Measurements from ENCODE around the gene SCP2. TPM values are rescaled to one million over a fixed set of nuclear protein-coding genes. Genes with fewer than 3 reads are reported as not detected.

Gene SCP2
- total RNA-seq, 2 experiments from 2014 or later: 22.7 to 27.0 TPM

DNA sequence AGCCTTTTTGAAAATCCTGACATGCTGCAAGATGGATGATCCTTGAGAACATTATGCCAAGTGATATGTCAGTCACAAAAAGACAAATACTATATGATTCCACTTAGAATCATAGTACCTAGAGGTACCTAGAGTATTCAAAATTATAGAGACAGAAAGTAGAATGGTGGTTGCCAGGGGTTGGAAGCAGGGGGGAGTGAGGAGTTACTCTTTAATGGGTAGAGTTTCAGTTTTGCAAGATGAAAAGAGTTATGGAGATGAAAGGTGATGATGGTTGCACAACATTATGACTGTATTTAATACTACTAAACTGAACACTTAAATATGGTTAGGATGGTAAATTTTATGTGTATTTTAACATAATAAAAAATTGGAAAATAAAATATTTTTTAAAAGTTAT lies 97.0 kb downstream of the SCP2 start:
- Histone ChIP-seq H3K27me3 (ENCODE audit: control insufficient read depth in 1 of 2, insufficient read depth in 2 of 2, low read length in 2 of 2) (no peaks in the 10 kb centered on the region), H3K4me3 (ENCODE audit: low read length) (no peak overlapping the region), H3K9me3 (ENCODE audit: control insufficient read depth in 1 of 2, insufficient read depth in 1 of 2, low read length in 2 of 2) (no peaks in the 10 kb centered on the region), H3K36me3 (ENCODE audit: insufficient read depth, low read length) (peaks cover 16% of the 10 kb centered on the region), H3K27ac (ENCODE audit: low read depth in 1 of 2, low read length in 2 of 2) (no peak overlapping the region), H3K4me1 (ENCODE audit: insufficient read depth, low read length) (no peaks in the 10 kb centered on the region)
- Mint-ChIP-seq H3K4me3 (no peak overlapping the region), H3K27ac (no peak overlapping the region), H3K36me3 (ENCODE audit: low read depth) (peaks cover 29% of the 10 kb centered on the region), H3K27me3 (no peaks in the 10 kb centered on the region), H3K9me3 (no peaks in the 10 kb centered on the region), H3K4me1 (ENCODE audit: low read depth) (peaks cover 6% of the 10 kb centered on the region)
- ChIA-PET CTCF (no interaction called here), POLR2A (no interaction called here)
- no peak for ATAC-seq (ENCODE audit: poor library complexity)
- no peak for DNase-seq
- no peak for TF ChIP-seq CTCF (IDR thresholded peaks at IDR 0.05)
- intact Hi-C loops (cut with DNase I, micrococcal nuclease): no loop called here

GRCh38 chr1:53025034-53025768 lies 98.1 kb downstream of the SCP2 start:
- H3K27me3 Mint-ChIP-seq: no peaks in the 10 kb centered on the region
- DNase-seq (no peak), ATAC-seq (ENCODE audit: poor library complexity) (no peak)
- H3K9me3 ChIP-seq (ENCODE audit: control insufficient read depth in 1 of 2, insufficient read depth in 1 of 2, low read length in 2 of 2): no peaks in the 10 kb centered on the region
- intact Hi-C loops (cut with DNase I, micrococcal nuclease): no loop called here
- no peak overlapping the region for H3K27ac ChIP-seq (ENCODE audit: low read depth in 1 of 2, low read length in 2 of 2)
- peaks cover 34% of the 10 kb centered on the region for H3K36me3 Mint-ChIP-seq (ENCODE audit: low read depth)
- H3K27me3 ChIP-seq (ENCODE audit: control insufficient read depth in 1 of 2, insufficient read depth in 2 of 2, low read length in 2 of 2): no peaks in the 10 kb centered on the region
- no peak for TF ChIP-seq CTCF (IDR thresholded peaks at IDR 0.05)
- ChIA-PET POLR2A (no interaction called here), CTCF (no interaction called here)
- no peaks in the 10 kb centered on the region for H3K4me1 ChIP-seq (ENCODE audit: insufficient read depth, low read length)
- peaks cover 21% of the 10 kb centered on the region for H3K36me3 ChIP-seq (ENCODE audit: insufficient read depth, low read length)
- no peak overlapping the region for H3K27ac Mint-ChIP-seq
- H3K4me3 ChIP-seq (ENCODE audit: low read length): no peak overlapping the region
- H3K9me3 Mint-ChIP-seq: no peaks in the 10 kb centered on the region
- H3K4me3 Mint-ChIP-seq: no peak overlapping the region
- no peaks in the 10 kb centered on the region for H3K4me1 Mint-ChIP-seq (ENCODE audit: low read depth)

DNA sequence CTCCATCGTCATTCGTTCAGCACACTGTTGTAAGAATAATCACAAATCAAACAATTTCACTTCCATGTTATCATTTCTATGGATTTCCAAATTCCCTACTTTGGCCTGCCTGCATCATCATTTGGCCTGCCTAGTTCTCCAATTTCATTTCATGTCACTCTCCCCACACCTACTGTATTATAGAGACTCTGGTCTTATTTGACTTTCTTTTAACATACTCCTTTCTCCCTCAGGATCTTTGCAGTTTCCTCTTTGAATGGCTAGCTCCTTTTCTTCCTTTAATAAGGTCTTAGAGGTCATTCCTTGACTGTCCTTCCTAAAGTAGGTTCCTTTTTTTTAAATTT lies 98.7 kb downstream of the SCP2 start:
- no peaks in the 10 kb centered on the region for H3K4me1 Mint-ChIP-seq (ENCODE audit: low read depth)

More for the DNA sequence above, 98.7 kb downstream of the SCP2 start:
- ChIA-PET POLR2A (no interaction called here), CTCF (no interaction called here)
- H3K36me3 ChIP-seq (ENCODE audit: insufficient read depth, low read length): peaks cover 21% of the 10 kb centered on the region
- TF ChIP-seq CTCF (IDR thresholded peaks at IDR 0.05): no peak
- ATAC-seq (ENCODE audit: poor library complexity): no peak
- H3K4me3 ChIP-seq (ENCODE audit: low read length): no peak overlapping the region
- no peaks in the 10 kb centered on the region for H3K9me3 ChIP-seq (ENCODE audit: control insufficient read depth in 1 of 2, insufficient read depth in 1 of 2, low read length in 2 of 2)
- no peak for DNase-seq
- peaks cover 32% of the 10 kb centered on the region for H3K36me3 Mint-ChIP-seq (ENCODE audit: low read depth)
- H3K27ac ChIP-seq (ENCODE audit: low read depth in 1 of 2, low read length in 2 of 2): no peak overlapping the region
- H3K9me3 Mint-ChIP-seq: no peaks in the 10 kb centered on the region
- H3K27ac Mint-ChIP-seq: no peak overlapping the region
- no peaks in the 10 kb centered on the region for H3K27me3 ChIP-seq (ENCODE audit: control insufficient read depth in 1 of 2, insufficient read depth in 2 of 2, low read length in 2 of 2)
- no peaks in the 10 kb centered on the region for H3K27me3 Mint-ChIP-seq
- H3K4me3 Mint-ChIP-seq: no peak overlapping the region
- no peaks in the 10 kb centered on the region for H3K4me1 ChIP-seq (ENCODE audit: insufficient read depth, low read length)
- intact Hi-C loops (cut with DNase I, micrococcal nuclease): no loop called here

Data from CD4-positive, alpha-beta T cell (primary cell).